ENCODE results near the gene C11orf24.

DNA sequence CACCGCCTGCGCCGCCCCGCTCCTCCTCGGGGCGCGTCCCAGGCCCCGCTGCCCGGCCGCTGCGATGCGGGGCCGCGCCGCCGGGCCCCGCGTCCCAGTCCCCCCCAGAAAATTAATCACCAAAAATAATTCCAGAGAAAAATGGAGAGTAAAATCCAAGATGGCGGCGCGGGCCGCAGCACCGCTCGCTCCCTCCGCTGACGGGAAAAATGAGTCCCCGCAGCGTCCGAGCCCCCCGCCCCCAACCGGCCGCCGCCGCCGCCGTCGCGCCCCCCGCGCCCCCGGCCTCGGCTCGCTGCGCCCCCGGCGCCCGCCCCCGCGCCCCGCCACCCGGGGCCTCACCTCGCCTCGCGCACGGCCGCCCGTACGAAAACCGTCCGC, 58.6 kb downstream of the C11orf24 start, which contains the start of gene KMT5B:
- TF ChIP-seq, protein P1, sequence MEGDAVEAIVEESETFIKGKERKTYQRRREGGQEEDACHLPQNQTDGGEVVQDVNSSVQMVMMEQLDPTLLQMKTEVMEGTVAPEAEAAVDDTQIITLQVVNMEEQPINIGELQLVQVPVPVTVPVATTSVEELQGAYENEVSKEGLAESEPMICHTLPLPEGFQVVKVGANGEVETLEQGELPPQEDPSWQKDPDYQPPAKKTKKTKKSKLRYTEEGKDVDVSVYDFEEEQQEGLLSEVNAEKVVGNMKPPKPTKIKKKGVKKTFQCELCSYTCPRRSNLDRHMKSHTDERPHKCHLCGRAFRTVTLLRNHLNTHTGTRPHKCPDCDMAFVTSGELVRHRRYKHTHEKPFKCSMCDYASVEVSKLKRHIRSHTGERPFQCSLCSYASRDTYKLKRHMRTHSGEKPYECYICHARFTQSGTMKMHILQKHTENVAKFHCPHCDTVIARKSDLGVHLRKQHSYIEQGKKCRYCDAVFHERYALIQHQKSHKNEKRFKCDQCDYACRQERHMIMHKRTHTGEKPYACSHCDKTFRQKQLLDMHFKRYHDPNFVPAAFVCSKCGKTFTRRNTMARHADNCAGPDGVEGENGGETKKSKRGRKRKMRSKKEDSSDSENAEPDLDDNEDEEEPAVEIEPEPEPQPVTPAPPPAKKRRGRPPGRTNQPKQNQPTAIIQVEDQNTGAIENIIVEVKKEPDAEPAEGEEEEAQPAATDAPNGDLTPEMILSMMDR (IDR thresholded peaks at IDR 0.05), result no peak
- no peak for TF ChIP-seq POLR2A (IDR thresholded peaks at IDR 0.05)

Measured in Peyer's patch (tissue), 4 donors.